HG03378 (cell line): ENCODE results near the gene TBC1D5.
"Not testable (repeated sequence)": the region's sequence is repeated elsewhere in the genome, so short reads cannot be mapped to it uniquely, and the experiment has no call there.

Experiments used
- ATAC-seq: cut with Tn5 transposase; IDR thresholded peaks from one replicate; pipeline ENCODE4 v1.9.1; 2021; ENCODE audit warnings: mild to moderate bottlenecking, moderate library complexity; ENCODE audit not compliant: unreplicated experiment

TBC1D5 gene

DNA sequence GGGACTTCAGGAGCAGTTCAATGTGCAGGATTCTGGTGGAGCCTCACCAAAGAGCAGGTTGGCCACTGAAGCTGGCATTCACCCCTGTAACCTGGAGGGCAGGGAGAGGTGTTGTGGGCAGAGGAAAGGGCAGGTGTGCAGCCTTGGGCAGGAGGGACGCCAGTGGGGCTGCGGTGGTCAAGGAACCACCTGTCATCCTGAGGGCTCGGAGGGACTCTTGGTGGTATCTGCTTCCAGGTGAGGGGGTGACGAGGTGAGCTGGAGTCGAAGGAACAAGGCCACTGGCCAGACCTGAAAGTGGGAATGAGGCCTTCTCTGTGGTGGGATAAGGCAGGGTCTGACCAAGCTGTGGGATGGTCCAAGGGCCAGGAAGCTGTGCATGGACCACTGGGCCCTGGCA, 588.2 kb downstream of the TBC1D5 start:
- no peak for ATAC-seq

DNA sequence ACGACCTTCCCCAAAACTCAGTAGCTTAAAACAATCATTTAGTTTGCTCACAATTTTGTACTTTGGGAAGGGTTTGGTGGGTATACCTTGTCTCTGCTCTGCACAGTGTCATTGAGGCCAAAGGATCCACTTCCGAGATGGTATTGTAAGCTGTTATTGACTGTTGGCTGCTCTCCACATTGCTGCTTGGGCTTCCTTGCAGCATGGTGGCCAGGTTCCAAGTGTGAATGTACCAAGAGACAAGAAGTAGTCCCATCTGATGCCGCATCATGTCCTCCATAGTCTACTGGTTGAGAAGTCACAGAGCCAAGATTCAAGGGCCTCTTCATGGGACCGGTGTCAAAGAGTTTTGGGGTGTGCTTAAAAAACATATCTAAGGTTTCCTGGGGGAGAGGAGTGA, 589.2 kb downstream of the TBC1D5 start:
- ATAC-seq = no peak

DNA sequence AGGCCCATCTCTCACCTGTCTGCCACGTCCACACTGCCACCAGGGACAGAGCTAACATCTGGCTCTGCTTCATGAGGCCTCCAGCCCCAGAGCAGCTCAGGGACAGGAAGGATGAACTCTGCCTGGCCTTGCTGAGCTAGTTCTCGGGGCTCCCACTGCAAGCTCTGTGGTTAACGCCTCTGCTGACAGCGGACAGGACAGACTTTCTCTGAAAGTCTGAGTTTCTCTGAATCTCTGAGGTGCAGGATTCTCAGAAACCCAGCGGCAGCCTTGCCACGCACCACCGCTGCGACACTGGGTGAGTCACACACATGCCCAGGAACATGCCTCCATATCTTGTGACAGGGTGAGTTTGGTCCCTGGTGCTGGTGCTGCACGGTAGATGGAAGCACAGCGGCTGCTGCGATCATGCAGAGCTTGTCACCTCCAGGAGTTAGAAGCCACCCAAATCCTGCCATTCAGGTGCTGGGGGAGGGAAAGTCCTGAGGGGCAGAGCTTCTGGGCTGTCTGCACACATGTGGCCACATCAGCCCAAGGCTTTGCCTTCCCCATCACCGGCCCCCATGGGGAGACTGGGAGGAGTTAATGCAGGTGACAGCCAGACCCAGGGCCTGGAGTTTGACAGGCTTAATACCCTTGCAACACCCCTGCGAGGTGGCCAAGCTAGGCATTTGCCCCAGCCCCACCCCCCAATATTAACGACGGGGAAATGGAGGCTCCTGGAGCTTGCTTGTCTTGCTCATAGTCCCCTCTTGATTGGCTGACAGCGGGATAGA, 590.6 kb downstream of the TBC1D5 start:
- ATAC-seq = peak; percentile 97

DNA sequence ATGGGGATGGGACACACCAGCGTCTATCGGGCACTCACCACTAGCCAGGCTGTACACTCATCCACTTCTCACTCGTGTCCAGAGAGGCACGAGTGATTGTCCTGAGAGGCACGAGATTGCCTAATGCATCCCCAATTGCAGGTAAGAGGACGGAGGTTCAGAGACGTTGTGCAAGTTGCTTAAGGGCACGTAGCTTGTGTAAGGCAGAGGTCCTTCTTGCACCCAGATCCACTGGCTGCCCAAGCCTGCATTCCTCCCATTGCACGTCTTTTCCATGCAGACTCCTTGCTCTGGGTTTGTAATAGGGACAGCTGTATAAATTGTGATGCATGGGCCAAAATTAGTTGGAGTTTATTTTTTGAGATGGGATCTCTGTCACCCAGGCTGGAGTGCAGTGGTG, 593.4 kb downstream of the TBC1D5 start:
- ATAC-seq = no peak

DNA sequence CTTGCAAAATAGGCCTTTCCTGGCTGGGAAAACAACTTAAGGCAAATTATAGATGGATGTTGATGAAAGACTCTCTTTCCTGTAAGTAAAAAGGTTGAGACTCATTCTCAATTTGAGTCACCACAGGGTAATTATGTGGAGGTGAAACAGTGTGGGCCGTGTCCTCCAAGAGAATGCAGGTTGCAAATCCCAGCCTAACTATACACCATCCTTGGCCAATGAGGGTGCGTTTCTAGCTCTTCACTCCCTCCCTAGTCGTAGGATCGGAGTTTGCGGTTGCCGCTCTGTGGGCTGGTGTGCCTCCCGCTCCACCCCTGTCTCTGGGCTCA, 597.8 kb downstream of the TBC1D5 start:
- ATAC-seq = no peak

DNA sequence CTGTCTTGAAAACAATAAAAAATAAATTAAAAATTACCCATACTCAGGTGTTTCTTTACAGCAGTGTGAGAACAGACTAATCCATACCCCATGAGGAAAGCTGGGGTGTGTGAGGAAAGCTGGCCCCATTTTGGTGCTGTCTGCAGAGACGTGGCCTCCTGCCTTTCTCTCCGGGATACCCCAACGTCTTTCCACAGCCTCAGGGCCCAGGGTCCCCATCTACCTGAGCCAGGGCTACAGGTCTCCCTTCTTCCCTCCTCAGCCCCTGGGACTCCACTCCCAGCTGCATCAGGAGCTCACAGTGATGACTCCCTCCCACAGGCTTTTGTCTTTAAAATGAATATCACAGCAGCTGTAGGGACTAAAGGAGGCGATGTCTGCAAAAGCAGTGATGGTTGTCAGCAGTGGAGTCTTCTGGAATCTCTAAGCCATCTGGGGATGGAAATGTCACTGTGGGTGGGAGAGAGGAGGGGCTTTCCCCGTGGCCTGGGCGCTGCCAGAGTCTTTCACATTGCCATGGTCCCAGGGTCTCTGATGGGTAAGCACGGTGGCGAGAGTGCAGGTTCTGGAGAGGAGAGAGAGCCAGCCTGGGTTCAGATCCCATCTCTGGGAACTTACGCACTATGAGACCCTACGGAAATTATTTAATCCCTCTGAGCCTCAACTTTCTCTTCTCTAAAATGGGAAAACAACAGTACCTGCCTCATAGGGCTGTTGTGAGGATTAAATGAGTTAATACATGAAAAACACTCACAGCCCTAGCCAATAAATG, 598.4 kb downstream of the TBC1D5 start:
- no peak for ATAC-seq

DNA sequence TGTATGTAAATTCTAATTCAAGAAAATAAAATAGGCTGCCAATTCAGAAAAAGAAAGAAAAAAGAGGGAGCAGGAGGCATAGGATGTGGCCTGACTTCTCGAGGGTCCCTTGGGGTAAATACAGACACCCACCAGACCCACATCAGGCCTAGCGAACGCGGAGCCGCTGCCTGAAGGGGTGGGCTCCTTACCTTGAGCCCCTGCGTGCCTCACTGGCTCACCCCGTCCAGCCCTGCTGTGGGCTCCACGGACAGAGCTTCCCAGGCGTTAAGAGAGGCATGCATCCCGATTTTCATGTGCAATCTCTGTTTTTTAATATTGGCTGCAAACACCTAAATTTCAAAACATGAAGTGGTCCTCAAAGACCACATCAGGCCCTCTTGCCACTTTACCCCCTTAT, 599.9 kb downstream of the TBC1D5 start:
- no peak for ATAC-seq

DNA sequence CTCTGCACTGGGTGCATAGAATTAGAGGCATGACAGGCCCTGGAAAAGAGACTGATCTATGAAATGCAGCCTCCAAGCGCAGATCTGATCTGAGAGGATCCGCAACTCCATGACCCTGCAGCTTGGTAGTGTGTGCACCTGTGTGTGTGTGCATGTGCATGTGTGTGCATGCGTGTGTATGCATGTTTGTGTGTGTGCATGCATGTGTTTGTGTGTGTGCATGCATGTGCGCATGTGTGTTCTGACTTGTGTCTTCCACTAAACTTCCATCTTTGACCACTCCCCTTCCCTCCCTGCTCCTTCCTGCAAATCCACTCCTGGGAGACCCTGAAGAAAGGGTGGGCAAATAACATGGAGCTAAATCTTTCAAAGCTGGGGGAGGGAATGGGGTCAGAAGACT, 600.7 kb downstream of the TBC1D5 start:
- no peak for ATAC-seq

DNA sequence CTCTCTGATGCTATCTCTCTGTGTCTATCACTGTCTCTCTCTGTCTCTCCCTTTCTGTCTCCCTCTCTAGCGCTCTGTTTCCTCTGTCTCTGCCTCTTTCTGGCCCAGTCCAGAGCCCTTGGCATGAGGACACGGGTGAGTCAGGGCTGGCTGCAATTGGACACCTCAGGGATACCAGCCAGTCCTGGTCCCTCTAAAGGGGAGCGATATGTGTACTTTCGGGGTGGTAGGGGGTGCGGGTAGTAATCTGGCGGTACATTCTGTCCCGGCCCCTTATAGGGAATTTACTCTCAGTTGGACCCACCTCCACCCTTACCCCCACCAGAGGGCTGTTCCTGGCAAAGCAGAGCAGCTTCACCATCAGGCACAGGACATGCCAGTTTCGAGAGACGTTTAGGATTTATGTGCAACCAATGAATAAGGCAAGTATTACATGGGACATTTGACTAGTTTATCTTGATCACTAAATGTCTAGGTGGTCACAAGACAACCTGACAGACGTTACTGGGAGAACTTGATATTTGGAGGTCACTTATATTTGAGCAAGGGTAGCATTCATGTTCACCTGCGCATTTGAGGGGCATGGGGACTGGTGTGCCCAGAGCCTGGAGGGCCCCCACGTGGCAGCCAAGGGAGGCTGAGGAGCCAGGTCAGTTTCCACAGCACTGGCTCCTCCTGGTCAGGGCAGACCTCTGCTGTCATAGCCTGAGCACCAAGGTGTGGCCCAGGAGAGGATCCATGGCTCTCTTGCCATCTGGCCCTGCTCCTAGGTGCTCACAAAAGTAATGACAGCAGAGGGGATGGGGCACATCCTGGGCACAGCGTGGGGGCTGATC, 601.5 kb downstream of the TBC1D5 start:
- ATAC-seq = no peak

DNA sequence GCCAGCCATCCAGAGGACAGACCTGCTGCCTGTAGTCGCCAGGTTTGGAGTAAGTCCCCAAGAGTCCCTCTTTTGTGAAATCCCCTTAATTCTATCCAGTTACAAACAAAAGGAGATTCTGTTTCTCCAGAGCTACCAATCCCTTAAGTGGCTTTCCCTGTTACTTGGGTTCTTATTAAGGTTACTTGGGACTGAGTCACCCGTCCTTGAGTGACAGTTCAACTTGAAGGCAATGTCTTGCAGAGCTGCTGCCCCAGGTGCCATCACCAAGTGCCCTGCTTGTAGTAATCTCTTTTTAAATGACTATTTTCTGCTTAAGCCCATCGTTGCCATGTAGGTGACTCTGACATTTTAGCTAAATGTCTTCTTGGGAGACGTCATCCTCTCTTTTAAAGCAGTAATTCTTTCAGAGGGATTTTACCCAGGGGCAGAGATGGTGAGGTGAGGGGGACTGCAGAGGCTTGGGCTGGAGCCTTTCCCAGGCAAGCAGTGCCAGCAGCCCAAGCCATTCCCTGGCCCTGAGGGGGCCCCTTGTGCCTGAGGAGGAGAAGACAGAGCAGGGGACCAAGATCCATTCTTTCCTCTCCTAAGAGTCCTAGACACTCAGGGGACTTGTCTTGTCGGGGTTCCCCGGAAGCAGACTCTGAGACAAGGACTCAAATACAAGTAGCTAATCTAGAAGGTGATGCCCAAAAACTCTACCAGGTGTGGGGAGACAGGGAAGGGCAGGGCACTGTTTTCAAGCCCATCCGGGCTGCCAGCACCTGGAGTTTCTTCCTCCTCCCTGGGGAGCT, 604.0 kb downstream of the TBC1D5 start:
- ATAC-seq = no peak

DNA sequence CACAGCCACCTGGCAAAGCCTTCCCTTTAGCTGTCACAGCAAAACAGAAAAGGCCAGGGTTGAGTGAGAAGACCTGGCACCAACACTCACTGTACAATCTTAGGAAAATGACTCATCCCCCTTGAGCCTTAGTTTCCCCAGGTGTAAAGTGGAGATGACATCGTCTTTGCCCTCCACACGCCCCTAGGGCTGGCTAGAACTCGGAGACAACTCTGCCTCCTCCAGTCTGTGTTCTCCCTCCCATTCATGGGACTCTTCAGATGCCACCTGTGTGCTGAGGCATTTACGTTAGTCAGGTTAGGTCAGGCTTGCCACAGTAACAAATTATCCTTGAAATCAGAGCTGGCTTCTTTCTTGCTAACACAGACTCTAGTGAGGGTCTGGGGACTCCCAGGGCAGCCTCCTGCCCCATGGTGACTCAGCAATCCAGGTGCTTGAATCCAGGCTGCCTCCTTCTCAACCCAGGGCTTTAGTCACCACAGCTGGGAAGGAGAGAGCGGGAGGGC, 605.1 kb downstream of the TBC1D5 start:
- ATAC-seq = no peak

DNA sequence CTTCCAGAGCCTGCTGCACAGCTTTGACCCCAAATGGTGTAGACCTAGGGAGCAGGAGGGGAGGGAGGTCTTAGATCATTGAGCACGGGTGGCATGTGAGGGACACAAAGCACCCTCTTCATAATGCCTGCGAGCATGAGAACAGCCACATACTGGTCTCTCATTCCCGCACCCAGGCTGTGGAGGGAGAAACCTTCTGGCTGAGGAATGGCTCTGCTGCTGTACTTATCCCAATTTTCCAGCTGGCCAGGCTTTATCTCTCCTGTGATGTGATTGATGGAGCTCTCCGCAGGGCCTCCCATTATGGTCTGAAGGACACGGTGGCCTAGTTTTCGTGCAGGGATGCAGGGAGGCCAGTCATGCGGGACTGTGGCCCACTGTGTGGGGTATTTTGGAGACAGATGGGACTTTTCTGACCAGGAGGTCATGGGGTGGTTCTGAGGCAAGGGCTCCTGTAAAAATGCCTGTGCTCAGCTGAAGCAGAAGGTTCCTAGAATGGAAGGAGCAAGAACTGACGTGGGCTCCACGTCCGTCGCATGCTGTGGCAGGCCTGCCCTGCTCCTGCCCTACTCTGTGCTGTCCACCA, 606.2 kb downstream of the TBC1D5 start:
- no peak for ATAC-seq

DNA sequence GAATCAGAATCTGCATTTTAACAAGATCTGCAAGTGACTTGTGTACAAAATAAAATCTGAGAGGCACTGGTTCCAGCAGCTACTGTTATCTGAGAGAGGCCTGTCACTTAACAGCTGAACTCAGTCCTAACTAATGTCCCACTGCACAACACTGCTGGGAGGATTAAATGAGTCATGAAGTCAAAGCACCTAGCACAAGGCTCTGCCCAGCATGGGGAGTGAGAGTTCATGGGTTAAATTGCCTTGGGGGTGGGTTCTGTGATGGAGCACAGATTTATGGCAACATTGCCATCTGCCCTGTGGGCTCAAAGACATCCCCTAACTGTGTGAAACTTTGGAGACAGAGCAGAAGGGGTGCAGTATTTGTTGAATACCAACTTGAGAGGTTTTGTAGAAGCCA, 606.7 kb downstream of the TBC1D5 start:
- no peak for ATAC-seq

DNA sequence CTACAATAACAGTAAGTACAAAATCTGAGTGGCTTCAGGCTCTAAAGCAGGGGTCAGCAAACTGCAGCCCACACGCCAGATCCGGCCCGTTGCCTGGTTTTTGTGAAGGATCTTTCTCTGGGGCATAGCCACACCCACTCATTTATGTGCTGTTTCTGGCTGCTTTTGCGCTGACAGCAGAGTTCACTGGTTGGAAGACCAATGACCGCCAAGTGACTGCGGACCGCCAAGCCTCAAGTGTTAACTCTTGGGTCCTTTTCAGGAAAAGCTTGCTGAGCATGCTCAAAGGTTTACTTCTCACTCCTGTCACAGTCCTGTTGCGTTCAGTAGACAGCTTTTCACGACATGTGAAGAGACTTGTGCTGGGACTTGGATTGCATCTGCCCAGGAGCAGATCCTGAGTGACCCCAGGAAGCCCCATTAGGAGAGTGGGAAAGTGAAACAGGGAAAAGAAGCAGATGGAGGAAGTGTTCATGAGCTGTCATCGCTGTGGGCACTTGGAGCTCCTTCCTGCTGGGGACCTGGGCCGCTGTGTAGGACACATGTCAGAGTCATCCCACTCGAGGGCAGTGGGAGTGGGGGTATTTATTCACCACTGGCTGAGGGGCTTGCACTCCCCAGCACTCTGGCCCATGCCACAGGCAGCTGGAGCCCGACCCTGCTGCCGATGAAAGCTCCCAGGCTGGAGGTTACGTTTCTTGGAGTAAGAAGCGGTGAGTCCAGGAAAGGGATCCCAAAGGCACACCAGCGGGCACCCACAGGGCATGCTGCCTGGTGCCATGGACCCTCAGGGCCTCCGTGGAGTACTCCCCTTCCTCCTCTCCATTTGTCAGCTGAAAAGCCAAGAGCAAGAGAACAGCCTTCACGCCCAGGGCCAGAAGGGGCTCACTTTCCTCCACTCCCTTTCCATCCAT, 608.5 kb downstream of the TBC1D5 start:
- ATAC-seq = no peak

DNA sequence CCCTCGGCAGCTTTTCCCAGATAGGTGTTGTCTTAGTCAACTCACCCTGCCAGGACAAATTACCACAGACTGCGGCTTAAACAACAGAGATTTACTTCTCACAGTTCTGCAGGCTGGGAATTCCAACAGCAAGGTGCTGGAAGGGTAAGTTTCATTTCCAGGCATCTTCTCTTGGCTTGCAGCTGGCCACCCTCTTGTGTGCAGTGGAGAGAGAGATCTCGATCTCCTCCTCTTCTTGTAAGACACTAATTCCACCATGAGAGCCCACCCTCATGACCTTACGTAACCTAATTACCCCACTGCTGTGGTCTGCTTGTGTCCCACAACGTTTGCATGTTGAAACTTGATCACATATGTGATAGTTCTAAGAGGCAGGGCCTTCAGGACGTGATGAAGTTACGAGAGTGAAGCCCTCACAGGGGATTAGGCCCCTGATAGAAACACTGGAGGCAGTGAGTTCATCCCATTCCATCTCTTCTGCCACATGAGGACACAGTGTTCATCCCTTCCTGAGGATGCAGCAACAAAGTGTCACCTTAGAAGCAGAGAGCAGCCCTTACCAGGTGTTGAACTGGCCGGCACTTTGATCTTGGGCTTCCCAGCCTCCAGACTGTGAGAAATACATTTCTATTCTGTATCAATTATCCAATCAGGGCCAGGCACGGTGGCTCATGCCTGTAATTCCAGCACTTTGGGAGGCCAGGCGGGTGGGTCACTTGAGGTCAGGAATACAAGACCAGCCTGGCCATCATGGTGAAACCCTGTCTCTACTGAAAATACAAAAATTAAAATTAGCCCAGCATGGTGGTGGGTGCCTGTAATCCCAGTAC, 609.9 kb downstream of the TBC1D5 start:
- no peak for ATAC-seq

DNA sequence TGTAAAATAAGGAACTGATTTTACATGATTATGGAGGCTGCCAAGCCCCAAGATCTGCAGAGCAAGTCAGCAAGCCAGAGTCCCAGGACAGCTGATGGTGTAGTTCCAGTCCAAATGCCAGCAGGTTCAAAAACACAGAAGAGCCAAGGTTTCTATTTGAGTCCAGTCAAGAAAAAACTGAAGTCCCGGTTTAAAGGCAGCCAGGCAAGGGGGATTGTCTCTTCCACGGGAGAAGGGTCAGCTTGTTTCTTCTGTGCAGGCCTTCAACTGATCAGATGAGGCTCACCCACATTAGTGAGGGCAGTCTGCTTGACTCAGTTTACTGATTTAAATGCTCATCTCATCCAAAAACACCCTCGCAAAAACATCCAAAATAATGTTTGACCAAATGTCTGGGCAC, 611.5 kb downstream of the TBC1D5 start:
- no peak for ATAC-seq

DNA sequence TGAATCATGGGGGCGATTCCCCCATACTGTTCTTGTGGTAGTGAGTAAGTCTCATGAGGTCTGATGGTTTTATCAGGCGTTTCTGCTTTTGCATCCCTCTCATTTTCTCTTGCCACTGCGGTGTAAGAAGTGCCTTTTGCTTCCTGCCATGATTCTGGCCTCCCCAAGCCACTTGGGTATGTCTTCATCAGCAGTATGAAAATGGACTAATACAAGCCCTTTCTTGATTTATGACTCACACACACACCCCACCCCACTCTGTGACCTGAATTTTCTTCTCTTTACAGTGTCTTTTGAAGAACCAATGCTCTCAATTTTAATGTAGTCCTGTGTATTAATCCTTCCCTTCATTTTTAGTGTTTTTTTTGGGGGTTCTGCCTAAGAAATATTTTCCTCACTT, 612.9 kb downstream of the TBC1D5 start:
- ATAC-seq = no peak

DNA sequence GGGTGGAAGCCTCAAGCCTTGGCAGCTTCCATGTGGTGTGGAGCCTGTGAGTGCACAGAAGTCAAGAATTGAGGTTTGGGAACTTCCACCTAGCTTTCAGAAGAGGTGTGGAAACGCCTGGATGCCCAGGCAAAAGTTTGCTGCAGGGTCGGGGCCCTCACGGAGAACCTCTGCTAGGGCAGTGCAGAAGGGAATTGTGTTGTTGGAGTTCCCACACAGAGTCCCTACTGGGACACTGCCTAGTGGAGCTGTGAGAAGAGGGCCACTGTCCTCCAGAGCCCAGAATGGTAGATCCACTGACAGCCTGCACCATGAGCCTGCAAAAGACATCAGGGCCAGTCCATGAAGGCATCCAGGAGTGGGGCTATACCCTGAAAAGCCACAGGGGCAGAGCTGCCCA, 613.8 kb downstream of the TBC1D5 start:
- ATAC-seq = not testable (repeated sequence)
